ENCODE data around the gene PCDHB16.
"Not testable (repeated sequence)": the region's sequence is repeated elsewhere in the genome, so short reads cannot be mapped to it uniquely, and the experiment has no call there.

The PCDHB16 gene

DNA sequence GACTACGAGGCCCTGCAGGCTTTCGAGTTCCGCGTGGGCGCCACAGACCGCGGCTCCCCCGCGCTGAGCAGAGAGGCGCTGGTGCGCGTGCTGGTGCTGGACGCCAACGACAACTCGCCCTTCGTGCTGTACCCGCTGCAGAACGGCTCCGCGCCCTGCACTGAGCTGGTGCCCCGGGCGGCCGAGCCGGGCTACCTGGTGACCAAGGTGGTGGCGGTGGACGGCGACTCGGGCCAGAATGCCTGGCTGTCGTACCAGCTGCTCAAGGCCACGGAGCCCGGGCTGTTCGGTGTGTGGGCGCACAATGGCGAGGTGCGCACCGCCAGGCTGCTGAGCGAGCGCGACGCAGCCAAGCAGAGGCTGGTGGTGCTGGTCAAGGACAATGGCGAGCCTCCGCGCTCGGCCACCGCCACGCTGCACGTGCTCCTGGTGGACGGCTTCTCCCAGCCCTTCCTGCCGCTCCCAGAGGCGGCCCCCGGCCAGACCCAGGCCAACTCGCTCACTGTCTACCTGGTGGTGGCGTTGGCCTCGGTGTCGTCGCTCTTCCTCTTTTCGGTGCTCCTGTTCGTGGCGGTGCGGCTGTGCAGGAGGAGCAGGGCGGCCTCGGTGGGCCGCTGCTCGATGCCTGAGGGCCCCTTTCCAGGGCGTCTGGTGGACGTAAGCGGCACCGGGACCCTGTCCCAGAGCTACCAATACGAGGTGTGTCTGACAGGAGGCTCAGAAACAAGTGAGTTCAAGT, 2.1 kb downstream of the PCDHB16 start:
- not testable (repeated sequence) for DNase-seq

DNA sequence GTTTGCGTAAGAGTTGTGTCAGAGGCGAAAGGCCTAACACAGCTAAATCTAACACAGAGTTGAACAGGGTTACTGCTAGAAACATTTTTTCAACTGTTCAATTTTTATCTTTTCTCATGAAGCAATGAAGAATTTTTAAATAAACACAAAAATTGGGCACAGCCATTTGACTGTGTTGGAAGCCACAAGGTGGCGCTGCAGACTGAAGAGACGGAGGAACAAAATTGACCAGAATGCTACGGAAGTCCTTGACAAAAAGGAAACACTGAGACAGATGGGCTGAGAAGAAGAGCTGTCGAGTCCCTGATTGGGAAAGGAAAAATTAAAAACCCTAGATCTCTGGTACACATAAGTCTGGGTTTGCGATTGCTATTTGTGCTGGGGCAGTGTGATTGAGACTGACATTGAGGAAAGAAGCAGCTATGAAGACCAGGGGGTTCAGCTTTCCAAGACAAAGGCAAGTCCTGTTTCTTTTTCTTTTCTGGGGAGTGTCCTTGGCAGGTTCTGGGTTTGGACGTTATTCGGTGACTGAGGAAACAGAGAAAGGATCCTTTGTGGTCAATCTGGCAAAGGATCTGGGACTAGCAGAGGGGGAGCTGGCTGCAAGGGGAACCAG, 4.8 kb downstream of the PCDHB16 start, which contains the start of gene PCDHB9:
PCDHB9 (plus strand) TSS at position 265 of the 616 bp plus-strand sequence; CDS start at position 423, 158 bp downstream.
- DNase-seq, result no peak

- DNase-seq, result not testable (repeated sequence)
These were observed 6.5 kb downstream of the PCDHB16 start for GRCh38 chr5:141188682-141189081.

DNA sequence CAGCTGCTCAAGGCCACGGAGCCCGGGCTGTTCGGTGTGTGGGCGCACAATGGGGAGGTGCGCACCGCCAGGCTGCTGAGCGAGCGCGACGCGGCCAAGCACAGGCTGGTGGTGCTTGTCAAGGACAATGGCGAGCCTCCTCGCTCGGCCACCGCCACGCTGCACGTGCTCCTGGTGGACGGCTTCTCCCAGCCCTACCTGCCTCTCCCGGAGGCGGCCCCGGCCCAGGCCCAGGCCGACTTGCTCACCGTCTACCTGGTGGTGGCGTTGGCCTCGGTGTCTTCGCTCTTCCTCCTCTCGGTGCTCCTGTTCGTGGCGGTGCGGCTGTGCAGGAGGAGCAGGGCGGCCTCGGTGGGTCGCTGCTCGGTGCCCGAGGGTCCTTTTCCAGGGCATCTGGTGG, 6.9 kb downstream of the PCDHB16 start:
- not testable (repeated sequence) for DNase-seq

- no peak for DNase-seq
These were observed 10.0 kb downstream of the PCDHB16 start, which contains the start of gene PCDHB10 for GRCh38 chr5:141192110-141192725. Gene PCDHB10 (plus strand): TSS chr5:141192353. CDS start chr5:141192553, 200 bp downstream.

DNA sequence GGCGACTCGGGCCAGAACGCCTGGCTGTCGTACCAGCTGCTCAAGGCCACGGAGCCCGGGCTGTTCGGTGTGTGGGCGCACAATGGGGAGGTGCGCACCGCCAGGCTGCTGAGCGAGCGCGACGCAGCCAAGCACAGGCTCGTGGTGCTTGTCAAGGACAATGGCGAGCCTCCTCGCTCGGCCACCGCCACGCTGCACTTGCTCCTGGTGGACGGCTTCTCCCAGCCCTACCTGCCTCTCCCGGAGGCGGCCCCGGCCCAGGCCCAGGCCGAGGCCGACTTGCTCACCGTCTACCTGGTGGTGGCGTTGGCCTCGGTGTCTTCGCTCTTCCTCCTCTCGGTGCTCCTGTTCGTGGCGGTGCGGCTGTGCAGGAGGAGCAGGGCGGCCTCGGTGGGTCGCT, 12.1 kb downstream of the PCDHB16 start:
- not testable (repeated sequence) for DNase-seq

GRCh38 chr5:141196363-141196762, 14.2 kb downstream of the PCDHB16 start:
- no peak for DNase-seq

DNA sequence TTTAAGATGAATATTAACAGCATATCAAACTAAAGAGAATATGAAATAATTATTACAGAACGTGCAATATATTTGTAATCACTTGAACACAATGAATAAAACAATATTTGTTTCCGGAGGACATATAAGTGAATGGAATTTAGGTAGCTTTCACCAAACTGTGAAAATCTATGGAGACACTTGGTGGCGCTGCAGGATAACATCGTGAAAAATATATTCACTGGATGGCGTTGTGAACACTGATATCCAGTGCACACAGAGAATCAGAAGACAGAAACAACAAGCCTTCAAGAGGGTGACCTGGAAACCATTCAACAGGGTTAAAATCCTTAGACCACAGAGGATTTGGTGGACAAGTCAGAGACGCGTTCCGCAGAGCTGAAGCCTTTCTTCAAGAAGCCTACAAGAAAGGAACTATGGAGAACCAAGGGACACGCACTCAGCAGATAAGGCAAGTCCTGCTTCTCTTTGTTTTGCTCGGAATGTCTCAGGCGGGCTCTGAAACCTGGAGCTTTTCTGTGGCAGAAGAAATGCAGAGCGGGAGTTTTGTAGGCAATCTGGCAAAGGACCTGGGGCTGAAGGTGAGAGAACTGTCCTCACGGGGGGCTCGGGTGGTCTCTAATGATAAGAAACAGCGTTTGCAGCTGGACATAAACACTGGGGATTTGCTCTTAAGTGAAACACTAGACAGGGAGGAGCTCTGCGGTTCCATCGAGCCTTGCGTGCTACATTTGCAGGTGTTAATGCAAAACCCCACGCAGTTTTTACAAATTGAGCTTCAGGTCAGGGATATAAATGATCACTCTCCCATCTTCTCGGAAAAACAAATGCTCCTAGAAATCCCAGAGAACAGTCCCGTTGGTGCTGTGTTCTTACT, 17.4 kb downstream of the PCDHB16 start, which contains the start of gene PCDHB11:
PCDHB11 (plus strand) TSS at position 269 of the 877 bp plus-strand sequence; CDS start at position 417, 148 bp downstream.
- DNase-seq, result no peak

DNA sequence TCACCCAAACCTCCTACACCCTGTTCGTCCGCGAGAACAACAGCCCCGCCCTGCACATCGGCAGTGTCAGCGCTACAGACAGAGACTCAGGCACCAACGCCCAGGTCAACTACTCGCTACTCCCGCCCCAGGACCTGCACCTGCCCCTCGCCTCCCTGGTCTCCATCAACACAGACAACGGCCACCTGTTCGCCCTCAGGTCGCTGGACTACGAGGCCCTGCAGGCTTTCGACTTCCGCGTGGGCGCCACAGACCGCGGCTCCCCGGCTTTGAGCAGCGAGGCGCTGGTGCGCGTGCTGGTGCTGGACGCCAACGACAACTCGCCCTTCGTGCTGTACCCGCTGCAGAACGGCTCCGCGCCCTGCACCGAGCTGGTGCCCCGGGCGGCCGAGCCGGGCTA, 18.9 kb downstream of the PCDHB16 start:
- DNase-seq, result not testable (repeated sequence)

GRCh38 chr5:141201646-141202045, 19.5 kb downstream of the PCDHB16 start:
- DNase-seq, result not testable (repeated sequence)

- no peak for DNase-seq
These were observed 26.3 kb downstream of the PCDHB16 start, which contains the start of gene PCDHB12 for GRCh38 chr5:141208478-141208877. Gene PCDHB12 (plus strand): TSS chr5:141208719. CDS start chr5:141208908, 189 bp downstream.

GRCh38 chr5:141210281-141210680, 28.1 kb downstream of the PCDHB16 start:
- DNase-seq, result not testable (repeated sequence)

DNA sequence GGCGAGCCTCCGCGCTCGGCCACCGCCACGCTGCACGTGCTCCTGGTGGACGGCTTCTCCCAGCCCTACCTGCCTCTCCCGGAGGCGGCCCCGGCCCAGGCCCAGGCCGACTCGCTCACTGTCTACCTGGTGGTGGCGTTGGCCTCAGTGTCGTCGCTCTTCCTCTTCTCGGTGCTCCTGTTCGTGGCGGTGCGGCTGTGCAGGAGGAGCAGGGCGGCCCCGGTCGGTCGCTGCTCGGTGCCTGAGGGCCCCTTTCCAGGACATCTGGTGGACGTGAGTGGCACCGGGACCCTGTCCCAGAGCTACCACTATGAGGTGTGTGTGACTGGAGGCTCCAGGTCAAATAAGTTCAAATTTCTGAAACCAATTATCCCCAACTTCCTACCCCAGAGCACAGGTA, 28.7 kb downstream of the PCDHB16 start:
- DNase-seq, result not testable (repeated sequence)

DNA sequence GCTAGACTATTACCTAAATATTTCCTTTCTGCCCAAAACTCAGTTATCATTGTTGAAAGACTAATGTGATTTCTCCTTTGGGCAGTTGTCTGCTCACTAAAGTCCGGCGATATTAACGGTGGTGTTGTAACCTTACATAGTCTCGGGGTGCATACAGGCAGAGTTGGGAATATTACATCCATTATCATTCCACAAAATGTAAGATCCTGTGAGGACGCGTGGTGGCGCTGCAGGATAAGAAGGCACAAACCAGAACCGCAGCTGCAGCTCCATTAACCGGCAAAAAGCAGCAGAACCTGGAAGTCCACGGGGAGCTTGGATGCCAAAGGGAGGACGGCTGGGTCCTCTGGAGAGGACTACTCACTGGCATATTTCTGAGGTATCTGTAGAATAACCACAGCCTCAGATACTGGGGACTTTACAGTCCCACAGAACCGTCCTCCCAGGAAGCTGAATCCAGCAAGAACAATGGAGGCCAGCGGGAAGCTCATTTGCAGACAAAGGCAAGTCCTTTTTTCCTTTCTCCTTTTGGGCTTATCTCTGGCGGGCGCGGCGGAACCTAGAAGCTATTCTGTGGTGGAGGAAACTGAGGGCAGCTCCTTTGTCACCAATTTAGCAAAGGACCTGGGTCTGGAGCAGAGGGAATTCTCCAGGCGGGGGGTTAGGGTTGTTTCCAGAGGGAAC, 31.6 kb downstream of the PCDHB16 start, which contains the start of gene PCDHB13:
PCDHB13 (plus strand) TSS at position 264 of the 684 bp plus-strand sequence; CDS start at position 469, 205 bp downstream.
- not testable (repeated sequence) for DNase-seq

- DNase-seq, result not testable (repeated sequence)
These were observed 32.4 kb downstream of the PCDHB16 start for GRCh38 chr5:141214583-141214982.

GRCh38 chr5:141215504-141215903, 33.3 kb downstream of the PCDHB16 start:
- DNase-seq, result not testable (repeated sequence)

GRCh38 chr5:141216035-141216434, 33.8 kb downstream of the PCDHB16 start:
- not testable (repeated sequence) for DNase-seq

DNA sequence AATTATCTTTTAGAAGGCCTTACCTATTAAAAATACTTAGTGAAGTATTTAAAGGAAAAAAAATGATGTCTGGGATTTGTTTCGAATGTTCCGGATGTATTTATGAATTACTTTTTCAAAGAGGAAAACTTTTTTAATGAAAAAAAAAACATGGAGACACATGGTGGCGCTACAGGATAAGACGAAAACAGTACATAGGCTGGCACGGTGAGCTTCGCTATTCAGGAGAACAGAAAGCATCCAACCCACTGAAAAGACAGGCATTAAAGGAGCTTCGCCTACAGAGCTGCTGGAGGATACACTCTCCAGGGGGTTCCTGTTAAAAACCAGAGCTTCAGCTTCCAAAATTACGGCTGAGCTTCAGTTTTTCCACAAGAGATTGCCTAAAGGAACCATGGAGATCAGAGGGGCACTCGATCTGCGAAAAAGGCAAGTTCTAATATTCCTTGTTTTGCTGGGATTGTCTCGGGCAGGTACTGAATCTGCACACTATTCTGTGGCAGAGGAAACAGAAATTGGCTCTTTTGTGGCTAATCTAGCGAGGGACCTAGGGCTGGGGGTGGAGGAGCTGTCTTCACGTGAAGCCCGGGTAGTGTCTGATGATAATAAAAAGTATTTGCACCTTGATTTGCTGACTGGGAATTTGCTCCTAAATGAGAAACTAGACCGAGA, 41.1 kb downstream of the PCDHB16 start, which contains the start of gene PCDHB14:
PCDHB14 (plus strand) TSS at position 232 of the 672 bp plus-strand sequence; CDS start at position 395, 163 bp downstream.
- no peak for DNase-seq

DNA sequence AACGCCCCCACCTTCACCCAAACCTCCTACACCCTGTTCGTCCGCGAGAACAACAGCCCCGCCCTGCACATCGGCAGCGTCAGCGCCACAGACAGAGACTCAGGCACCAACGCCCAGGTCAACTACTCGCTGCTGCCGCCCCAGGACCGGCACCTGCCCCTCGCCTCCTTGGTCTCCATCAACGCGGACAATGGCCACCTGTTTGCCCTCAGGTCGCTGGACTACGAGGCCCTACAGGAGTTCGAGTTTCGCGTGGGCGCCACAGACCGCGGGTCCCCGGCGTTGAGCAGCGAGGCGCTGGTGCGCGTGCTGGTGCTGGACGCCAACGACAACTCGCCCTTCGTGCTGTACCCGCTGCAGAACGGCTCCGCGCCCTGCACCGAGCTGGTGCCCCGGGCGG, 42.7 kb downstream of the PCDHB16 start:
- DNase-seq, result not testable (repeated sequence)

DNA sequence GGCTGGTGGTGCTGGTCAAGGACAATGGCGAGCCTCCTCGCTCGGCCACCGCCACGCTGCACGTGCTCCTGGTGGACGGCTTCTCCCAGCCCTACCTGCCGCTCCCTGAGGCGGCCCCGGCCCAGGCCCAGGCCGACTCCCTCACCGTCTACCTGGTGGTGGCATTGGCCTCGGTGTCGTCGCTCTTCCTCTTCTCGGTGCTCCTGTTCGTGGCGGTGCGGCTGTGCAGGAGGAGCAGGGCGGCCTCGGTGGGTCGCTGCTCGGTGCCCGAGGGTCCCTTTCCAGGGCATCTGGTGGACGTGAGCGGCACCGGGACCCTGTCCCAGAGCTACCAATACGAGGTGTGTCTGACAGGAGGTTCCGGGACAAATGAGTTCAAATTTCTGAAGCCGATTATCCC, 43.2 kb downstream of the PCDHB16 start:
- not testable (repeated sequence) for DNase-seq

All from activated CD4-positive, CD25-positive, alpha-beta regulatory T cell treated with anti-CD3 and anti-CD28 coated beads, Interleukin-2, amount 50 U/mL, for 72 hours (primary cell).